GM12874 (cell line): ENCODE data around the gene CCDC78.

Source experiments
- TF ChIP-seq, protein P1 (sequence below): IDR thresholded peaks from 2 replicates; pipeline ENCODE4 v1.5.1; 2011; ENCODE audit warnings: low read depth, mild to moderate bottlenecking, control low read depth, low read length, moderate library complexity; ENCODE audit not compliant: insufficient read depth

The CCDC78 gene

GRCh38 chr16:732936-733335, 6.7 kb upstream of the CCDC78 start:
- TF ChIP-seq, protein P1, sequence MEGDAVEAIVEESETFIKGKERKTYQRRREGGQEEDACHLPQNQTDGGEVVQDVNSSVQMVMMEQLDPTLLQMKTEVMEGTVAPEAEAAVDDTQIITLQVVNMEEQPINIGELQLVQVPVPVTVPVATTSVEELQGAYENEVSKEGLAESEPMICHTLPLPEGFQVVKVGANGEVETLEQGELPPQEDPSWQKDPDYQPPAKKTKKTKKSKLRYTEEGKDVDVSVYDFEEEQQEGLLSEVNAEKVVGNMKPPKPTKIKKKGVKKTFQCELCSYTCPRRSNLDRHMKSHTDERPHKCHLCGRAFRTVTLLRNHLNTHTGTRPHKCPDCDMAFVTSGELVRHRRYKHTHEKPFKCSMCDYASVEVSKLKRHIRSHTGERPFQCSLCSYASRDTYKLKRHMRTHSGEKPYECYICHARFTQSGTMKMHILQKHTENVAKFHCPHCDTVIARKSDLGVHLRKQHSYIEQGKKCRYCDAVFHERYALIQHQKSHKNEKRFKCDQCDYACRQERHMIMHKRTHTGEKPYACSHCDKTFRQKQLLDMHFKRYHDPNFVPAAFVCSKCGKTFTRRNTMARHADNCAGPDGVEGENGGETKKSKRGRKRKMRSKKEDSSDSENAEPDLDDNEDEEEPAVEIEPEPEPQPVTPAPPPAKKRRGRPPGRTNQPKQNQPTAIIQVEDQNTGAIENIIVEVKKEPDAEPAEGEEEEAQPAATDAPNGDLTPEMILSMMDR, result no peak

DNA sequence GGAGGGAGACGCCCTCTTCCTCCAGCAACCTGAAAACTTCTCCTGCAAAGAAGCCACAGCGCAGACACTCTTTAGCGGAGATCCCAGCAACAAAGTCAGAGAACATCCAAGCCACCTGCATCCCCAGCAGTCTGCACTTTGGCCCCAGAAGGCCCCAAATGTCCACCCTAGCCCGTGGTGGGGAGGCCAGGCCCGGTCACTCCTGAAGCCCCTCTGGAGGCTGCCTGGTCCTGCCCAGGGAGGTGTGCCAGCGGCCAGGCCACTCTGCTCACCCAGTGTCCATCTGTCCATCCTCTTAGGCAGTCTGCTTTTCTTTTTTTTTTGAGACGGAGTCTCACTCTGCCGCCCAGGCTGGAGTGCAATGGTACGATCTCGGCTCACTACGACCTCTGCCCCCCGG, 6.1 kb upstream of the CCDC78 start:
- TF ChIP-seq, protein P1, result no peak

GRCh38 chr16:730666-731509, 4.6 kb upstream of the CCDC78 start:
- TF ChIP-seq, protein P1, result no peak

- TF ChIP-seq, protein P1, result no peak
Observed at GRCh38 chr16:729768-730665, 3.8 kb upstream of the CCDC78 start.

DNA sequence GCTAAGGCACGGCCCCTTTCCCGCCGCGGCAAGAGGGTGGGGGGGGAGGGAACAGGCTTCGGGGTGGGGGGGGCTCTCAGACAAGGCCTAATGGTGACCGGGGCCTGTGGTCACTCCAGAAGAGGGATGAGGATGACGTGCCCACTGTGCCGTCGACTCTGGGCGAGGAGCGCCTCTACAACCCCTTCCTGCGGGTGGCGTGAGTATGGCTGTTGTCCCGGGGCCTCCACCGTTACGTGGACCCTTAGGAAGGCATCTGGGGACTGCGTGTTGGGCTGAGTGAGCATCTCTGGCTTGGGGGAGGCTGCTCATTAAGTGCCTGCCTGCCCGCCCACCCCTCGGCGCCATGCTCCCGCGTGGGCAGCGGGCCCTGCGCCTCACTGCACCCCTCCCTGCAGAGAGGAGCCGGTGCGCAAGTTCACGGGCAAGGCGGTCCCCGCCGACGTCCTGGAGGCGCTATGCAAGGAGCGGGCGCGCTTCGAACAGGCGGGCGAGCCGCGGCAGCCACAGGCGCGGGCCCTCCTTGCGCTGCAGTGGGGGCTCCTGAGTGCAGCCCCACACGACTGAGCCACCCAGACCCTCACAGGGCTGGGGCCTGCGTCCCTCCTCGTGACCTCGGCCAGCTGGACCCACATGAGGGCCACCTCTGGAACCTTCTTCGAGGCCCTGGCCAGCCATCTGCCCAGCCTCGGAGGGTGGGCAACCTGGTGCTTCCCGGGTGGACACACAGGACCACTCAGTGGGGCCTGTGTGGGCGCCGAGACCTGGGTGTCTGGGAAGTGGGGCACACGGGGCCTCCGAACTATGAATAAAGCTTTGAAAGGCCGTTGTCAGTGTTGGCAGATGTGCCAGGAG, 2.9 kb upstream of the CCDC78 start:
- TF ChIP-seq, protein P1, result no peak

- TF ChIP-seq, protein P1, result no peak
Observed at GRCh38 chr16:728131-728889, 2.1 kb upstream of the CCDC78 start.
